OCI-LY7 (cell line): ENCODE measurements around the gene RPGRIP1L.
"Not testable (repeated sequence)": the region's sequence is repeated elsewhere in the genome, so short reads cannot be mapped to it uniquely, and the experiment has no call there.

Experiments used
- EZH2phosphoT487 ChIP-seq: fragments of 200-600 bp; sonication (generic); IDR thresholded peaks from 2 replicates; pipeline ENCODE4 v1.6.1; 2018; ENCODE audit warnings: low read depth, borderline replicate concordance, mild to moderate bottlenecking, mixed run types, antibody characterized with exemption, low read length, moderate library complexity, mixed read lengths
- TF ChIP-seq, protein P1 (sequence below): fragments of 200-600 bp; sonication (generic); conservative IDR thresholded peaks from 2 replicates; pipeline ENCODE4 v1.5.1; 2014; ENCODE audit warnings: mild to moderate bottlenecking, antibody characterized with exemption, low read length, moderate library complexity, mixed read lengths

DNA sequence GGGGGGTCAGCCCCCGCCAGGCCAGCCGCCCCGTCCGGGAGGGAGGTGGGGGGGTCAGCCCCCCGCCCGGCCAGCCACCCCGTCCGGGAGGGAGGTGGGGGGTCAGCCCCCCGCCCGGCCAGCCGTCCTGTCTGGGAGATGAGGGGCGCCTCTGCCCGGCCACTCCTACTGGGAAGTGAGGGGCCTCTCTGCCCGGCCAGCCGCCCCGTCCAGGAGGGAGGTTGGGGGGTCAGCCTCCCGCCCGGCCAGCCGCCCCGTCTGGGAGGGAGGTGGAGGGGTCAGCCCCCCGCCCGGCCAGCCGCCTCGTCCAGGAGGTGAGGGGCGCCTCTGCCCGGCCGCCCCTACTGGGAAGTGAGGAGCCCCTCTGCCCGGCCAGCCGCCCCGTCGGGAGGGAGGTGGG lies 5.4 kb downstream of the RPGRIP1L start:
- TF ChIP-seq, protein P1, sequence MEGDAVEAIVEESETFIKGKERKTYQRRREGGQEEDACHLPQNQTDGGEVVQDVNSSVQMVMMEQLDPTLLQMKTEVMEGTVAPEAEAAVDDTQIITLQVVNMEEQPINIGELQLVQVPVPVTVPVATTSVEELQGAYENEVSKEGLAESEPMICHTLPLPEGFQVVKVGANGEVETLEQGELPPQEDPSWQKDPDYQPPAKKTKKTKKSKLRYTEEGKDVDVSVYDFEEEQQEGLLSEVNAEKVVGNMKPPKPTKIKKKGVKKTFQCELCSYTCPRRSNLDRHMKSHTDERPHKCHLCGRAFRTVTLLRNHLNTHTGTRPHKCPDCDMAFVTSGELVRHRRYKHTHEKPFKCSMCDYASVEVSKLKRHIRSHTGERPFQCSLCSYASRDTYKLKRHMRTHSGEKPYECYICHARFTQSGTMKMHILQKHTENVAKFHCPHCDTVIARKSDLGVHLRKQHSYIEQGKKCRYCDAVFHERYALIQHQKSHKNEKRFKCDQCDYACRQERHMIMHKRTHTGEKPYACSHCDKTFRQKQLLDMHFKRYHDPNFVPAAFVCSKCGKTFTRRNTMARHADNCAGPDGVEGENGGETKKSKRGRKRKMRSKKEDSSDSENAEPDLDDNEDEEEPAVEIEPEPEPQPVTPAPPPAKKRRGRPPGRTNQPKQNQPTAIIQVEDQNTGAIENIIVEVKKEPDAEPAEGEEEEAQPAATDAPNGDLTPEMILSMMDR, result not testable (repeated sequence)
- TF ChIP-seq EZH2phosphoT487, result not testable (repeated sequence)
